Endothelial cell of umbilical vein (primary cell): ENCODE results near the gene B4GALNT1. TPM values are rescaled to one million over a fixed set of nuclear protein-coding genes. Genes with fewer than 3 reads are reported as not detected.

Experiments
- BruUV-seq: library from RNA; stranded (reverse); fragments of 400-500 nt; replicated peaks from 2 replicates; lab custom pipeline; 2021; lab: Mats Ljungman, UMichigan
- CTCF ChIA-PET: fragments of 300-600, 350-600 bp; sonication (Branson Sonifier 250); formaldehyde crosslinking; loops from one replicate; lab custom pipeline; 2021; ENCODE audit warnings: antibody characterized with exemption, inconsistent platforms; lab: Charles Lee
- POLR2A ChIA-PET: fragments of 300-600, 350-600 bp; sonication (Branson Sonifier 250); formaldehyde crosslinking; loops from one replicate; lab custom pipeline; 2021; ENCODE audit warnings: antibody characterized with exemption, inconsistent platforms; lab: Charles Lee
- DNase-seq: peaks from one replicate; pipeline ENCODE4 v3.0.0-alpha.2; 2011; ENCODE audit warnings: low read depth, low spot score
- FAIRE-seq: peaks from 2 replicates; lab custom pipeline; 2011; peaks lifted over from hg19 to GRCh38; lab: Jason Lieb, UNC
- H2AFZ ChIP-seq: 2 replicates; pipeline ENCODE4 v1.6.0; 2012; ENCODE audit warnings: low read depth, low read length, control low read depth, inconsistent platforms
- H3K27ac ChIP-seq: 2 replicates; pipeline ENCODE4 v1.5.1; 2011; ENCODE audit warnings: low read depth, mild to moderate bottlenecking, control low read depth, low read length, moderate library complexity; ENCODE audit not compliant: insufficient read depth
- H3K27me3 ChIP-seq, 2 experiments: 2 replicates each; pipeline versions ENCODE4 v1.6.0 to v1.6.1; 2011; ENCODE audit warnings: low read length in 2 of 2, mixed read lengths in 1 of 2; ENCODE audit not compliant: control insufficient read depth in 2 of 2, insufficient read depth in 2 of 2
- H3K36me3 ChIP-seq, 2 experiments: 2 replicates in 1 of 2; 3 replicates in 1 of 2; pipeline ENCODE4 v1.5.1; 2011; ENCODE audit warnings: low read length in 2 of 2, mild to moderate bottlenecking in 1 of 2, moderate library complexity in 1 of 2; ENCODE audit not compliant: control insufficient read depth in 2 of 2, insufficient read depth in 2 of 2; ENCODE audit errors: extremely low read depth in 1 of 2
- H3K4me1 ChIP-seq: 3 replicates; pipeline ENCODE4 v1.5.1; 2011; ENCODE audit warnings: mild to moderate bottlenecking, low read length; ENCODE audit not compliant: control insufficient read depth, insufficient read depth; ENCODE audit errors: extremely low read depth
- H3K4me2 ChIP-seq: 2 replicates; pipeline ENCODE4 v1.6.1; 2011; ENCODE audit warnings: low read length, control low read depth, mixed read lengths; ENCODE audit not compliant: insufficient read depth
- H3K4me3 ChIP-seq, 3 experiments: fragments of 200-600 bp in 1 of 3; sonication (generic), shearing (Covaris generic) in 1 of 3; replicated peaks in 1 of 3; 2 replicates each; pipeline ENCODE4 v1.5.1; 2011 to 2016; ENCODE audit warnings: control low read depth in 3 of 3, low read length in 3 of 3, mild to moderate bottlenecking in 2 of 3, inconsistent platforms in 1 of 3, low read depth in 1 of 3, moderate library complexity in 1 of 3; ENCODE audit not compliant: insufficient read depth in 1 of 3
- H3K79me2 ChIP-seq: 2 replicates; pipeline ENCODE4 v1.6.0; 2012; ENCODE audit warnings: low read length, inconsistent platforms; ENCODE audit not compliant: control insufficient read depth, insufficient read depth
- H3K9ac ChIP-seq: replicated peaks from 2 replicates; pipeline ENCODE3; 2011; ENCODE audit warnings: low read length, control low read depth; ENCODE audit not compliant: insufficient read depth; ENCODE audit errors: extremely low read depth
- H3K9me1 ChIP-seq: replicated peaks from 3 replicates; pipeline ENCODE4 v1.6.0; 2011; ENCODE audit warnings: mild to moderate bottlenecking, low read length; ENCODE audit not compliant: control insufficient read depth, insufficient read depth; ENCODE audit errors: extremely low read depth
- H3K9me3 ChIP-seq: replicated peaks from 2 replicates; pipeline ENCODE4 v1.5.1; 2012; ENCODE audit warnings: low read length, inconsistent platforms; ENCODE audit not compliant: control insufficient read depth, insufficient read depth
- H4K20me1 ChIP-seq: replicated peaks from 2 replicates; pipeline ENCODE3; 2011; ENCODE audit warnings: mild to moderate bottlenecking, low read length; ENCODE audit not compliant: control insufficient read depth, insufficient read depth; ENCODE audit errors: extremely low read depth
- EZH2 ChIP-seq: IDR thresholded peaks from 2 replicates; pipeline ENCODE4 v1.6.1; 2012; ENCODE audit warnings: borderline replicate concordance, low read depth, mild to moderate bottlenecking, moderate library complexity, low read length, inconsistent platforms; ENCODE audit not compliant: severe bottlenecking
- FOS ChIP-seq: IDR thresholded peaks from 2 replicates; pipeline ENCODE4 v1.6.1; 2011; ENCODE audit warnings: mild to moderate bottlenecking, low read length, moderate library complexity, borderline replicate concordance; ENCODE audit not compliant: insufficient read depth
- GATA2 ChIP-seq: IDR thresholded peaks from 2 replicates; pipeline ENCODE4 v1.7.0; 2011; ENCODE audit warnings: low read depth, mild to moderate bottlenecking, moderate library complexity, mixed read lengths, low read length; ENCODE audit not compliant: insufficient read length, insufficient read depth
- JUN ChIP-seq: IDR thresholded peaks from 2 replicates; pipeline ENCODE4 v1.6.1; 2011; ENCODE audit warnings: borderline replicate concordance, low read depth; ENCODE audit not compliant: insufficient read length, insufficient read depth
- MYC ChIP-seq: IDR thresholded peaks from one replicate; pipeline ENCODE4 v1.6.1; 2011; ENCODE audit warnings: mild to moderate bottlenecking, low read depth, low read length
- POLR2A ChIP-seq: IDR thresholded peaks from 2 replicates; pipeline ENCODE4 v1.6.1; 2012; ENCODE audit warnings: low read depth, mild to moderate bottlenecking, control low read depth, low read length
- POLR2AphosphoS5 ChIP-seq: IDR thresholded peaks from 2 replicates; pipeline ENCODE4 v1.6.1; 2012; ENCODE audit warnings: low read depth, mild to moderate bottlenecking, control low read depth, low read length, moderate library complexity; ENCODE audit not compliant: insufficient read depth
- dilution Hi-C: fragments of 300-500 bp; cut with MboI; formaldehyde crosslinking; loops from one replicate; pipeline ENCODE4 v1.15.0; 2019; ENCODE audit warnings: low sequenced_read_pairs; ENCODE audit not compliant: extremely low pct_ligation_motif_present
- intact Hi-C: fragments of 100-400 bp; cut with micrococcal nuclease; formaldehyde crosslinking; loops from one replicate; pipeline ENCODE4 v1.10.0; 2022
- polyA plus RNA-seq, 4 experiments: library from polyadenylated mRNA; depleted of rRNA in 3 of 4; stranded (reverse) in 3 of 4; unstranded in 1 of 4; fragments of >200 nt; gene quantifications; 2 replicates each; pipeline versions ENCODE4 v1.2.1 to v1.2.3, GENCODE V29; 2011 to 2012; ENCODE audit warnings: missing spikeins in 1 of 4
- total RNA-seq: library from RNA; stranded (reverse); gene quantifications from 2 replicates; pipeline ENCODE4 v1.2.3, GENCODE V29; 2021
- TF ChIP-seq, protein P1 (sequence below), 2 donors: IDR thresholded peaks; 1 replicate in 1 of 2; 2 replicates in 1 of 2; pipeline ENCODE4 v1.5.1; 2011; ENCODE audit warnings: low read length in 2 of 2, mild to moderate bottlenecking in 2 of 2, moderate library complexity in 2 of 2, control low read depth in 1 of 2, inconsistent platforms in 1 of 2, low read depth in 1 of 2; ENCODE audit not compliant: insufficient read depth in 1 of 2; ENCODE audit errors: extremely low read depth in 1 of 2
- TF ChIP-seq, protein P2 (sequence below): IDR thresholded peaks from 2 replicates; pipeline ENCODE4 v1.6.1; 2011; ENCODE audit not compliant: insufficient read depth, insufficient read length

B4GALNT1 gene
- total and polyA plus RNA-seq, 2 donors (not counting 3 experiments of a cell fraction or from before 2014, with no cell fraction given): 0.33 to 0.35 TPM

DNA sequence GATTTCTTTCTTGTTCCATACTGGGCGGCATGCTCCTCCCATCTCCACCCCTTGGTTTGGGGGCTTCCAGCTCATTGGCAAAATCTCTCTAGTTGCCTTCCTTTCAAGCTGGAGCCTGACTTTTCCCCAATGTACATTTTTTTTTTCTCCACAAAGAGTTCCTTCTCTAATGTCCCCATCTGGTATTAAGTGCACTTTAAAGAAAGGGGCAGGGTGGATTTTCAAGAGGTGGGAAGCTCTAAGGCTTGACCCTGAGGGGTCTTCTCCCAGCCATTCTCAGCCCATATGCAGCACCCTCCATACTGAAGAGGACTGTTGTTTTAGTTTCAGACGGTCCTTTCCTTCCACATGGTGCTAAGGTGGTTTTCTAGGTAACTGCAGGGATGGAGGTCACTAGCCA, 47.8 kb downstream of the B4GALNT1 start:
- Histone ChIP-seq H3K4me2 (no peak overlapping the region), H4K20me1 (no peaks in the 10 kb centered on the region), H3K9me1 (no peaks in the 10 kb centered on the region), H3K27me3 (peaks cover 18 to 25% of the 10 kb centered on the region in 2 experiments), H3K9me3 (no peaks in the 10 kb centered on the region), H3K4me1 (no peaks in the 10 kb centered on the region), H3K9ac (no peak overlapping the region), H3K4me3 (no peak overlapping the region), H3K36me3 (no peaks in the 10 kb centered on the region), H2AFZ (no peak overlapping the region), H3K79me2 (no peaks in the 10 kb centered on the region), H3K27ac (no peak overlapping the region)
- dilution Hi-C loops (no loop called here), intact Hi-C loops (no loop called here)
- no TSS peak for BruUV-seq
- CTCF ChIA-PET: interaction anchor here (1.0 to 6.0 kb wide), 11 partner anchors 8 to 52 kb away, joined by 3 to 126 read pairs (median 21); partner anchors contain the start of genes ARHGEF25 and B4GALNT1
- POLR2A ChIA-PET: interaction anchor here (0.7 kb wide), 3 partner anchors 22 to 91 kb away, joined by 4 to 5 read pairs (median 4); no protein-coding TSS in a partner anchor
- no peak for FAIRE-seq
- no peak for DNase-seq
- TF ChIP-seq FOS (no peak), POLR2A (no peak), POLR2AphosphoS5 (no peak), EZH2 (no peak), GATA2 (no peak), JUN (no peak), MYC (no peak)
- TF ChIP-seq, protein P1, sequence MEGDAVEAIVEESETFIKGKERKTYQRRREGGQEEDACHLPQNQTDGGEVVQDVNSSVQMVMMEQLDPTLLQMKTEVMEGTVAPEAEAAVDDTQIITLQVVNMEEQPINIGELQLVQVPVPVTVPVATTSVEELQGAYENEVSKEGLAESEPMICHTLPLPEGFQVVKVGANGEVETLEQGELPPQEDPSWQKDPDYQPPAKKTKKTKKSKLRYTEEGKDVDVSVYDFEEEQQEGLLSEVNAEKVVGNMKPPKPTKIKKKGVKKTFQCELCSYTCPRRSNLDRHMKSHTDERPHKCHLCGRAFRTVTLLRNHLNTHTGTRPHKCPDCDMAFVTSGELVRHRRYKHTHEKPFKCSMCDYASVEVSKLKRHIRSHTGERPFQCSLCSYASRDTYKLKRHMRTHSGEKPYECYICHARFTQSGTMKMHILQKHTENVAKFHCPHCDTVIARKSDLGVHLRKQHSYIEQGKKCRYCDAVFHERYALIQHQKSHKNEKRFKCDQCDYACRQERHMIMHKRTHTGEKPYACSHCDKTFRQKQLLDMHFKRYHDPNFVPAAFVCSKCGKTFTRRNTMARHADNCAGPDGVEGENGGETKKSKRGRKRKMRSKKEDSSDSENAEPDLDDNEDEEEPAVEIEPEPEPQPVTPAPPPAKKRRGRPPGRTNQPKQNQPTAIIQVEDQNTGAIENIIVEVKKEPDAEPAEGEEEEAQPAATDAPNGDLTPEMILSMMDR (IDR thresholded peaks at IDR 0.05; ENCODE audit: extremely low read depth in 1 of 2, insufficient read depth in 1 of 2, low read depth in 1 of 2, low read length in 2 of 2): no peak
- TF ChIP-seq, protein P2, sequence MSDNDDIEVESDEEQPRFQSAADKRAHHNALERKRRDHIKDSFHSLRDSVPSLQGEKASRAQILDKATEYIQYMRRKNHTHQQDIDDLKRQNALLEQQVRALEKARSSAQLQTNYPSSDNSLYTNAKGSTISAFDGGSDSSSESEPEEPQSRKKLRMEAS: no peak
